HG02981 (cell line): ENCODE results near the gene MAP7.
"Not testable (repeated sequence)": the region's sequence is repeated elsewhere in the genome, so short reads cannot be mapped to it uniquely, and the experiment has no call there.

ENCODE experiments used
- ATAC-seq: cut with Tn5 transposase; IDR thresholded peaks from one replicate; pipeline ENCODE4 v1.9.1; 2021; ENCODE audit warnings: mild to moderate bottlenecking, moderate library complexity; ENCODE audit not compliant: unreplicated experiment

Gene MAP7

DNA sequence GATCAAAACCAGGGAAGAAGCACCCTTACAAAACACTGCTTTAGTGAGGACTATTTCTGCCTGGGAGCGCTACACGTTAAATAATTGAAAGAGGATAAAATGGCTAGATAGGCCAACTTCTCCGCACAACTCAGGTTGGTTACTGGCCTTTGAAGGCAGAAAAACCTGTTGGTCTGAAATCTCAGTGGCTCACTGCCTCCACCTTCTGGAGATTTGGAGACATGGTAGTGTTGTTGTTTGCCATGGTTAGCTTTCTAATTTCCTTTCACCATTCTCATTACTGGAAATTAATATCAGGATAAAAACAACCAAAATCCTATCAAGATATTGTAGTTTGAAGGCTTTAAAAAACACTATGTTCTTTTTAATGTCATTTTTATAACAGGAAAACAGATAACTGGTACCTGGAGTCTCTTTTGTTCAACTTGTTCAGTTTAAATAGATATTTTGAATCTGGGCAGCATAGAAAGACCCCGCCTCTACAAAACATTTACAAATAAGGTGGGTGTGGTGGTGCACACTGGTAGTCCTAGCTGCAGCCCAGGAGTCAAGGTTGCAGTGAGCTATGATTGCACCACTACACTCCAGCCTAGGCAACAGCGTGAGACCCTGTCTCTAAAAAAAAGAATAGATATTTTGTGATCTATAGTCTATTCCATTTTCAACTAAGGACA lies 233.1 kb downstream of the MAP7 start:
- ATAC-seq = peak; percentile 72

- no peak for ATAC-seq
These were observed 234.6 kb downstream of the MAP7 start for GRCh38 chr6:136315594-136315993.

DNA sequence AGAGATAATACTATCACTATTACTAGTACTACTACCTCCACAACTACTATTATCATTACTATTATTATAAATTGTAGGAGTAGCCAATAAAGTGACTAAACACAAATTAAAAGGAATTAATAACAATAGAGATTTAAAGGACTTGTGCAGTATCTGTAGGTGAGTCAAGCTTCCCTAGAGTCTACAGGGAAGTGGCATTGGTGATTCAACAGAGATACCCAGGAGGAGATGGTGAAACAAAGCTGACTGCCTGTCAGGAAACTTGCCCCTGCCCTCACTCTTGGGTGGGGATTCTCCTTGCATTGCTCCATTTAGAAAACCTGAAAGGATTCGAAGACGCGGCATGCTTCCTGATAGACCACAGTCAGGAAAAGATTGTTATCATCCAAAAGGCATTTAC lies 237.2 kb downstream of the MAP7 start:
- no peak for ATAC-seq

DNA sequence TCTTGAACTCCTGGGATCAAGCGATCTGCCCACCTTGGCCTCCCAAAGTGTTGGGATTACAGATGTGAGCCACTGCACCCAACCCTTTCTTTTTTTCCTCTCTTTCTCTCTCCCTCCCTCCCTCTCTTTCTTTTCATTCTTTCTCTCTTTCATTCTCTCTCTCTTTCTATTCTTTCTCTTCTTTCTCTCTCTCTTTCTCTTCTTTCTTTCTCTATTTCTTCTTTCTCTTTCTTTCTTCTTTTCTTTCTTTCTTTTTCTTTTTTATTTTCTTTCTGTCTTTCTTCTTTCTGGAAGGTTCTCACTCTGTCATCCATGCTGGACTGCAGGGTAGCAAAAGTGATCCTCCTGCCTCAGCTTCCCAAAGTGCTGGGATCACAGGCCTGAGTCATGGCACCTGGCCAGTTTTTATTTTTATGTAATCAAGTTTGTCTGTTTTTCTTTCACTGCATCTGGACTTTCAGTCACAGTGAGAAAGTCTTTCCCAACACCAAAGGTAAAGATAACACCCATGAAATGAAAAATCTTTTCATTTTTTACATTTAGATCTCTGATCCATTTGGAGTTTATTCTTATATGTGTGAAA lies 240.4 kb downstream of the MAP7 start:
- ATAC-seq = no peak

DNA sequence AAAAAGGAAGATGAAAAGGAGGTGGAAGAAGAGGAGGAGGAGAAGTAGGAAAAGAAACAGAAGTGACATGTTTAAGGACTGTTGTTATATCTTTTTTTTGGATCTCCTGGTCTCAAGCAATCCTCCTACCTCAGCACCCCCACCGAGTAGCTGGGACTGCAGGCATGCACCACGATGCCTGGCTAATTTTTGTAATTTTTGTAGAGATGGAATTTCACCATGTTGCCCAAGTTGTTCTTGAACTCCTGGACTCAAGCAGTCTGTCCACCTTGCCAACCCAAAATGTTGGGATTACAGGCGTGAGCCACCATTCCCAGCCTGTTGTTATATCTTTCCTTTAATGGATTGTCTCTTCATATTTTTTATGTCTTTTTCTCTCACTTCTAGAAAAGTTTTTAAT lies 241.1 kb downstream of the MAP7 start:
- no peak for ATAC-seq

- ATAC-seq = not testable (repeated sequence)
These were observed 241.8 kb downstream of the MAP7 start for GRCh38 chr6:136308469-136308868.

DNA sequence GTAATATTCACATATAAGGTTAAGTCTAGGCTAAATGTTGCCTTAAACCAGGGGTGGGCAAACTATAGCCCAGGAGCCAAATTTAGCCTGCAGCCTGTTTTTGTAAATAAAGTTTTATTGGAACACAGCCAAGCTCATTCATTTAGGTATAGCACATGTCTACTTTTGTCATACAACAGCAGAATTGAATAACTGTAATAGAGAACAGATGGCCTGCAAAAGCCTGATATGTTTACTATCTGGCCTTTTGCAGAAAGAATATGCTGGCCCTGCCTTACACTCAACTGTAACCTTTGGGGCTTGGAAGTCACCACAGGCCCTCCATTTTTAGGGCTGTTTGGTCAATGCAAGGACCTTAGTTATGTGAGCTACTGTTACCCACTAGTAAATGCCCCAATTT lies 242.9 kb downstream of the MAP7 start:
- ATAC-seq = no peak

- ATAC-seq = no peak
These were observed 243.8 kb downstream of the MAP7 start for GRCh38 chr6:136306466-136306865.

DNA sequence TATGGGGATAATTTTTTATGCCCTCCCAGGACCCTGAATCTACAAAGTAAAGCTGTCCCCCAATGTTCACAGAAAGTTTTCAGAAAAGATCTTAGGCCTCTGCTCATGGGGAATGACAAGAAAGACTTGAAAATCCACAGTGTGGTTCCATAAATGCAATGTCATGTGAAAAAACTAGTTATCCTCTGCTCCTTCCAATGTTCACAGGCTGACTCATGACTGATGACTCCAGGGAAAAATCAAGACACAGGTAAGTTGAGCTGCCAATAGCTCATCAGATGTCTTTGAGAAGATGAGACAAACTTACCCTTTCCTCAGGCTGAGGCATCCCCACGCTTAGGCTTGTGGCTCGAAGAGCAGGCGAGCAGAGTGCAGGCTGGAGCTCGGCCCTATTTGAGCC lies 245.8 kb downstream of the MAP7 start:
- no peak for ATAC-seq

DNA sequence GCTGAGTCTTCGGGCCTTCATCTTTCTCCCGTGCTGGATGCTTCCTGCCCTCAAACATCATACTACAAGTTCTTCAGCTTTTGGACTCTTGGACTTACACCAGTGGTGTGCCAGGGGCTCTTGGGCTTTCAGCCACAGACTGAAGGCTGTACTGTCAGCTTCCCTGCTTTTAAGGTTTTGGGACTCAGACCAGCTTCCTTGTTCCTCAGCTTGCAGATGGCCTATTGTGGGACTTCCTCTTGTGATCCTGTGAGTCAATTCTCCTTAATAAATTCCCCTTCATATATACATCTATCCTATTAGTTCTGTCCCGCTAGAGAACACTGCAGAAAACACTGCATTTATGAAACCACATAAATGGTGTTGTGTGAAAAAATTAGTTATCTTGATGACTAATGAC lies 246.7 kb downstream of the MAP7 start:
- no peak for ATAC-seq

GRCh38 chr6:136294621-136295020 lies 255.6 kb downstream of the MAP7 start:
- no peak for ATAC-seq
